H1 (cell line): ENCODE measurements around the gene CNNM4. TPM values are rescaled to one million over a fixed set of nuclear protein-coding genes. Genes with fewer than 3 reads are reported as not detected.

Experiments used
- CTCF ChIA-PET: fragments of 300-600 bp; sonication (Branson Sonifier 250); formaldehyde crosslinking; loops from one replicate; lab custom pipeline; 2021; ENCODE audit not compliant: partially characterized antibody; lab: Charles Lee
- POLR2A ChIA-PET: fragments of 300-600 bp; sonication (Branson Sonifier 250); formaldehyde crosslinking; loops from one replicate; lab custom pipeline; 2021; ENCODE audit warnings: inconsistent platforms; ENCODE audit not compliant: partially characterized antibody; lab: Charles Lee
- DNase-seq, 2 experiments: peaks; one replicate each; pipeline versions ENCODE4 v3.0.0 to v3.0.0-alpha.2; 2010 to 2022; ENCODE audit warnings: low spot score in 2 of 2, low read depth in 1 of 2, mixed read lengths in 1 of 2
- FAIRE-seq: peaks from 2 replicates; lab custom pipeline; 2011; peaks lifted over from hg19 to GRCh38; lab: Jason Lieb, UNC
- H2AFZ ChIP-seq: 2 replicates; pipeline ENCODE4 v1.8.1; 2012; ENCODE audit warnings: low read length, inconsistent platforms
- H2AK5ac ChIP-seq: 2 replicates; pipeline ENCODE4 v1.6.1; 2013; ENCODE audit warnings: low read depth, low read length
- H2BK120ac ChIP-seq: replicated peaks from 2 replicates; pipeline ENCODE3; 2013; ENCODE audit warnings: low read depth, low read length, inconsistent platforms
- H2BK12ac ChIP-seq: 2 replicates; pipeline ENCODE4 v1.6.1; 2013; ENCODE audit warnings: low read depth, low read length
- H2BK15ac ChIP-seq: 2 replicates; pipeline ENCODE4 v1.6.1; 2013; ENCODE audit warnings: low read length
- H2BK20ac ChIP-seq: 2 replicates; pipeline ENCODE4 v1.6.1; 2013; ENCODE audit warnings: low read length
- H2BK5ac ChIP-seq: 2 replicates; pipeline ENCODE4 v1.6.1; 2013; ENCODE audit warnings: low read depth, low read length
- H3K14ac ChIP-seq: 2 replicates; pipeline ENCODE4 v1.6.1; 2013; ENCODE audit warnings: inconsistent platforms; ENCODE audit not compliant: insufficient read length
- H3K18ac ChIP-seq: 2 replicates; pipeline ENCODE4 v1.6.1; 2013; ENCODE audit warnings: low read length; ENCODE audit errors: extremely low read depth
- H3K23ac ChIP-seq: 2 replicates; pipeline ENCODE4 v1.6.1; 2013; ENCODE audit warnings: inconsistent platforms; ENCODE audit not compliant: insufficient read length
- H3K23me2 ChIP-seq: 2 replicates; pipeline ENCODE4 v1.6.1; 2013; ENCODE audit warnings: low read depth, low read length
- H3K27ac ChIP-seq: 2 replicates; pipeline ENCODE4 v1.6.1; 2011; ENCODE audit warnings: low read depth, low read length, inconsistent platforms
- H3K27me3 ChIP-seq, 4 experiments: replicated peaks in 1 of 4; 1 replicate in 1 of 4; 2 replicates in 3 of 4; pipeline versions ENCODE4 v1.6.1 to v1.8.1; 2011 to 2013; ENCODE audit warnings: low read length in 3 of 4, mild to moderate bottlenecking in 3 of 4, inconsistent platforms in 2 of 4, mixed read lengths in 2 of 4, moderate library complexity in 1 of 4; ENCODE audit not compliant: control insufficient read depth in 3 of 4, insufficient read depth in 3 of 4; ENCODE audit errors: extremely low read depth in 1 of 4
- H3K36me3 ChIP-seq, 4 experiments: 2 replicates each; pipeline versions ENCODE4 v1.6.1 to v1.8.1; 2011 to 2013; ENCODE audit warnings: mild to moderate bottlenecking in 4 of 4, low read length in 3 of 4, moderate library complexity in 2 of 4, control low read depth in 1 of 4, inconsistent platforms in 1 of 4; ENCODE audit not compliant: insufficient read depth in 4 of 4, control insufficient read depth in 2 of 4
- H3K4ac ChIP-seq: replicated peaks from 2 replicates; pipeline ENCODE3; 2013; ENCODE audit warnings: low read length, low read depth, mixed read lengths, inconsistent platforms; ENCODE audit not compliant: insufficient read length
- H3K4me1 ChIP-seq, 4 experiments: replicated peaks in 1 of 4; 1 replicate in 1 of 4; 2 replicates in 3 of 4; pipeline versions ENCODE4 v1.6.1 to v1.8.1; 2011 to 2013; ENCODE audit warnings: low read length in 3 of 4, inconsistent platforms in 2 of 4, mixed read lengths in 1 of 4; ENCODE audit not compliant: insufficient read depth in 4 of 4, control insufficient read depth in 3 of 4
- H3K4me2 ChIP-seq, 2 experiments: 2 replicates each; pipeline versions ENCODE4 v1.6.1 to v1.8.1; 2011 to 2013; ENCODE audit warnings: low read depth in 2 of 2, low read length in 2 of 2, control low read depth in 1 of 2, inconsistent platforms in 1 of 2, mild to moderate bottlenecking in 1 of 2; ENCODE audit not compliant: insufficient read depth in 1 of 2
- H3K4me3 ChIP-seq, 4 experiments: fragments of 200-600, 300-600 bp in 1 of 4; sonication (generic), shearing (Covaris generic), sonication (Bioruptor Twin) in 1 of 4; 2 replicates each; pipeline versions ENCODE4 v1.5.1 to v1.8.1; 2011 to 2016; ENCODE audit warnings: low read length in 4 of 4, low read depth in 3 of 4, control low read depth in 2 of 4, inconsistent platforms in 2 of 4, mild to moderate bottlenecking in 2 of 4, mixed read lengths in 1 of 4, moderate library complexity in 1 of 4; ENCODE audit not compliant: insufficient read depth in 2 of 4; ENCODE audit errors: extremely low read depth in 1 of 4
- H3K56ac ChIP-seq: replicated peaks from 2 replicates; pipeline ENCODE3; 2013; ENCODE audit warnings: low read depth, mild to moderate bottlenecking, mixed read lengths, low read length, inconsistent platforms; ENCODE audit not compliant: insufficient read length
- H3K79me1 ChIP-seq: 2 replicates; pipeline ENCODE4 v1.6.1; 2013; ENCODE audit warnings: low read depth, low read length, control low read depth
- H3K79me2 ChIP-seq, 2 experiments: 2 replicates each; pipeline versions ENCODE4 v1.6.1 to v1.8.1; 2012 to 2013; ENCODE audit warnings: low read length in 2 of 2, mild to moderate bottlenecking in 2 of 2, inconsistent platforms in 1 of 2; ENCODE audit not compliant: insufficient read depth in 2 of 2, control insufficient read depth in 1 of 2
- H3K9ac ChIP-seq, 4 experiments: replicated peaks in 1 of 4; 1 replicate in 1 of 4; 2 replicates in 3 of 4; pipeline versions ENCODE4 v1.6.1 to v1.8.1; 2011 to 2013; ENCODE audit warnings: low read depth in 3 of 4, low read length in 3 of 4, control low read depth in 2 of 4, mild to moderate bottlenecking in 2 of 4, moderate library complexity in 2 of 4, inconsistent platforms in 1 of 4; ENCODE audit errors: extremely low read depth in 1 of 4
- H3K9me3 ChIP-seq, 2 experiments: 2 replicates each; pipeline versions ENCODE4 v1.6.1 to v1.8.1; 2012 to 2013; ENCODE audit warnings: mild to moderate bottlenecking in 2 of 2, moderate library complexity in 2 of 2, control low read depth in 1 of 2, inconsistent platforms in 1 of 2, low read depth in 1 of 2, low read length in 1 of 2, mixed read lengths in 1 of 2; ENCODE audit not compliant: insufficient read depth in 2 of 2
- H4K20me1 ChIP-seq, 2 experiments: replicated peaks in 1 of 2; 2 replicates each; pipeline versions ENCODE3 to v1.8.1; 2011 to 2013; ENCODE audit warnings: inconsistent platforms in 2 of 2, low read length in 2 of 2, mild to moderate bottlenecking in 1 of 2; ENCODE audit not compliant: insufficient read depth in 2 of 2, control insufficient read depth in 1 of 2
- H4K5ac ChIP-seq: 2 replicates; pipeline ENCODE4 v1.6.1; 2013; ENCODE audit warnings: low read length, low read depth, mixed read lengths, inconsistent platforms; ENCODE audit not compliant: insufficient read length
- H4K8ac ChIP-seq: 2 replicates; pipeline ENCODE4 v1.8.0; 2013; ENCODE audit warnings: mild to moderate bottlenecking, moderate library complexity, low read length, inconsistent platforms; ENCODE audit not compliant: insufficient read depth; ENCODE audit errors: extremely low read depth
- H4K91ac ChIP-seq: replicated peaks from 2 replicates; pipeline ENCODE3; 2013; ENCODE audit warnings: low read length, mixed read lengths, inconsistent platforms; ENCODE audit not compliant: insufficient read length
- BACH1 ChIP-seq: IDR thresholded peaks from 2 replicates; pipeline ENCODE4 v1.6.1; 2012; ENCODE audit warnings: low read length, improper control_type of control experiment
- BCL11A ChIP-seq, 2 experiments: IDR thresholded peaks; one replicate each; pipeline ENCODE4 v1.6.1; 2011; ENCODE audit warnings: low read depth in 2 of 2, low read length in 2 of 2, mild to moderate bottlenecking in 2 of 2
- SAP30 ChIP-seq: fragments of 300-600 bp; sonication (generic); IDR thresholded peaks from 2 replicates; pipeline ENCODE4 v1.7.1; 2012; ENCODE audit warnings: low read length, moderate library complexity, mild to moderate bottlenecking, inconsistent platforms; ENCODE audit not compliant: insufficient read depth, insufficient replicate concordance
- SIX5 ChIP-seq: IDR thresholded peaks from 2 replicates; pipeline ENCODE4 v1.6.1; 2011; ENCODE audit warnings: mild to moderate bottlenecking, low read depth, low read length
- WGBS, 2 experiments: shearing (Covaris generic) in 1 of 2; methylation state at CpG; one replicate each; pipeline versions ENCODE4 v1.1.6 to v1.1.7; 2013 to 2015; ENCODE audit warnings: low lambda C conversion rate in 2 of 2, mixed read lengths in 2 of 2, inconsistent platforms in 1 of 2, low coverage in 1 of 2, missing lambda C conversion rate in 1 of 2; ENCODE audit not compliant: insufficient replicate concordance in 2 of 2, insufficient coverage in 1 of 2, insufficient read length in 1 of 2; ENCODE audit errors: extremely low coverage in 1 of 2, missing lambda C conversion rate in 1 of 2; 5-methylcytosine and 5-hydroxymethylcytosine counted together
- polyA plus RNA-seq, 7 experiments: library from polyadenylated mRNA; depleted of rRNA in 3 of 7; stranded (reverse) in 5 of 7; unstranded in 2 of 7; fragments of >200 nt in 5 of 7; fragments of 200-250 nt in 2 of 7; gene quantifications; 1 replicate in 5 of 7; 2 replicates in 1 of 7; 4 replicates in 1 of 7; pipeline versions ENCODE4 v1.2.1 to v1.2.3, GENCODE V29; 2011 to 2013; ENCODE audit warnings: missing spikeins in 2 of 7, mixed read lengths in 2 of 7
- total RNA-seq: library from RNA; stranded (reverse); fragmentation: NEBNext Ultra II Directional; extraction: Animal tissue kit (Norgen Biotek cat#: 25700); gene quantifications from 2 replicates; pipeline ENCODE4 v1.2.1, GENCODE V29; 2021

CNNM4 gene
- total and polyA plus RNA-seq, 2 of the 8 experiments (the other 6 are each of a cell fraction or from before 2014, with no cell fraction given), result 10.3 to 11.0 TPM

- Histone ChIP-seq H3K23ac (no peak overlapping the region), H2BK15ac (no peak overlapping the region), H3K14ac (no peak overlapping the region), H2BK5ac (no peak overlapping the region), H3K27ac (no peak overlapping the region), H3K23me2 (no peaks in the 10 kb centered on the region), H3K4me3 (no peak overlapping the region), H2BK120ac (no peak overlapping the region), H3K56ac (no peak overlapping the region), H3K18ac (no peak overlapping the region), H3K4me1 (no peaks in the 10 kb centered on the region), H3K4ac (no peak overlapping the region)
- CTCF ChIA-PET, result interaction anchor here (1.6 to 2.3 kb wide), 2 partner anchors 9 to 12 kb away, joined by 3 to 14 read pairs; no protein-coding TSS in a partner anchor
- no peak for FAIRE-seq
- no peak for TF ChIP-seq SIX5
- TF ChIP-seq BCL11A (IDR thresholded peaks at IDR 0.05; ENCODE audit: low read depth in 2 of 2, low read length in 2 of 2), result no peak
- TF ChIP-seq BACH1, result no peak
- no peak for TF ChIP-seq SAP30
- TF ChIP-seq, all 59 proteins: peak for 0
- no peak overlapping the region for H4K8ac ChIP-seq
- no peaks in the 10 kb centered on the region for H3K27me3 ChIP-seq
- no peak overlapping the region for H2BK20ac ChIP-seq
- H2AK5ac ChIP-seq, result no peak overlapping the region
- POLR2A ChIA-PET, result interaction anchor here (0.6 kb wide), 1 partner anchor 54 kb away, joined by 3 read pairs; no protein-coding TSS in a partner anchor
- H4K20me1 ChIP-seq, result no peaks in the 10 kb centered on the region
- H2AFZ ChIP-seq, result no peak overlapping the region
- H4K5ac ChIP-seq, result no peak overlapping the region
- DNase-seq, result no peak
- no peak overlapping the region for H3K4me2 ChIP-seq
- H3K36me3 ChIP-seq, result no peaks in the 10 kb centered on the region
- H3K79me1 ChIP-seq, result 0 out of 2 replicates have a peak, but pooled peaks cover 2% of the 10 kb centered on the region
- no peak overlapping the region for H2BK12ac ChIP-seq
- no peak overlapping the region for H3K9ac ChIP-seq
- H4K91ac ChIP-seq, result no peak overlapping the region
- no peaks in the 10 kb centered on the region for H3K79me2 ChIP-seq
- no peaks in the 10 kb centered on the region for H3K9me3 ChIP-seq
- 89% methylated on average over 17 of the region's 17 CpGs; no CpG with 5 or more reads in 1 of the 2 experiments for WGBS, 2 experiments
These were observed 27.9 kb downstream of the CNNM4 start for GRCh38 chr2:96788442-96789244.
